Endodermal cell (in vitro differentiated cells): Measurements from ENCODE around the gene APOL1. TPM values are rescaled to one million over a fixed set of nuclear protein-coding genes. Genes with fewer than 3 reads are reported as not detected.
"Not testable (repeated sequence)": the region's sequence is repeated elsewhere in the genome, so short reads cannot be mapped to it uniquely, and the experiment has no call there.

Source experiments
- DNase-seq: peaks from one replicate; pipeline ENCODE4 v3.0.0-alpha.2; 2017
- H3K27ac ChIP-seq: 2 replicates; pipeline ENCODE4 v1.5.1; 2013; ENCODE audit warnings: mild to moderate bottlenecking, low read depth, low read length, moderate library complexity
- H3K27me3 ChIP-seq: 2 replicates; pipeline ENCODE4 v1.6.1; 2013; ENCODE audit warnings: mild to moderate bottlenecking, low read length, moderate library complexity; ENCODE audit not compliant: insufficient read depth, control insufficient read depth, poor library complexity, severe bottlenecking
- H3K36me3 ChIP-seq: 2 replicates; pipeline ENCODE4 v1.7.0; 2013; ENCODE audit warnings: mild to moderate bottlenecking, low read length, moderate library complexity; ENCODE audit not compliant: control insufficient read depth, insufficient read depth
- H3K4me1 ChIP-seq: one replicate; pipeline ENCODE4 v1.7.0; 2013; ENCODE audit warnings: low read length; ENCODE audit not compliant: control insufficient read depth, insufficient read depth
- H3K4me3 ChIP-seq: 2 replicates; pipeline ENCODE4 v1.5.1; 2013; ENCODE audit warnings: mild to moderate bottlenecking, low read length, moderate library complexity
- H3K9ac ChIP-seq: 2 replicates; pipeline ENCODE4 v1.6.1; 2013; ENCODE audit warnings: mild to moderate bottlenecking, low read length, moderate library complexity; ENCODE audit not compliant: poor library complexity, severe bottlenecking; ENCODE audit errors: extremely low read depth
- H3K9me3 ChIP-seq: 2 replicates; pipeline ENCODE4 v1.6.1; 2013; ENCODE audit warnings: mild to moderate bottlenecking, low read length, moderate library complexity; ENCODE audit not compliant: control insufficient read depth
- H3K27ac Mint-ChIP-seq: 2 replicates; pipeline ENCODE4 v1.8.0; 2020; ENCODE audit warnings: mixed read lengths
- H3K27me3 Mint-ChIP-seq: 2 replicates; pipeline ENCODE4 v1.8.0; 2021; ENCODE audit warnings: mild to moderate bottlenecking, mixed read lengths; ENCODE audit not compliant: insufficient read depth
- H3K36me3 Mint-ChIP-seq: 2 replicates; pipeline ENCODE4 v1.8.0; 2020; ENCODE audit warnings: low read depth, mixed read lengths
- H3K4me1 Mint-ChIP-seq: 2 replicates; pipeline ENCODE4 v1.8.0; 2020; ENCODE audit warnings: mixed read lengths
- H3K4me3 Mint-ChIP-seq: 2 replicates; pipeline ENCODE4 v1.8.0; 2020; ENCODE audit warnings: mild to moderate bottlenecking, moderate library complexity, mixed read lengths
- H3K9me3 Mint-ChIP-seq: 2 replicates; pipeline ENCODE4 v1.8.0; 2020; ENCODE audit warnings: mild to moderate bottlenecking, mixed read lengths
- WGBS, 2 experiments: methylation state at CpG; one replicate each; pipeline versions ENCODE4 v1.1.5 to v1.1.7; 2013; ENCODE audit warnings: missing lambda C conversion rate in 2 of 2, mixed read lengths in 1 of 2; ENCODE audit not compliant: insufficient coverage in 1 of 2, insufficient read length in 1 of 2; 5-methylcytosine and 5-hydroxymethylcytosine counted together
- total RNA-seq, 2 donors: library from RNA; stranded (reverse); fragmentation: NEBNext Ultra II Directional in 1 of 2; extraction: Animal tissue kit (Norgen Biotek cat#: 25700) in 1 of 2; gene quantifications; 2 replicates in 1 of 2; 3 replicates in 1 of 2; pipeline ENCODE4 v1.2.1, GENCODE V29; 2021
- TF ChIP-seq, protein P1 (sequence below): fragments of 200-600 bp; sonication (generic); conservative IDR thresholded peaks from 2 replicates; pipeline ENCODE4 v1.5.0; 2021; ENCODE audit warnings: antibody characterized with exemption, mild to moderate bottlenecking

The APOL1 gene
- total RNA-seq, 2 donors from 2014 or later: 0.11 to 0.22 TPM

DNA sequence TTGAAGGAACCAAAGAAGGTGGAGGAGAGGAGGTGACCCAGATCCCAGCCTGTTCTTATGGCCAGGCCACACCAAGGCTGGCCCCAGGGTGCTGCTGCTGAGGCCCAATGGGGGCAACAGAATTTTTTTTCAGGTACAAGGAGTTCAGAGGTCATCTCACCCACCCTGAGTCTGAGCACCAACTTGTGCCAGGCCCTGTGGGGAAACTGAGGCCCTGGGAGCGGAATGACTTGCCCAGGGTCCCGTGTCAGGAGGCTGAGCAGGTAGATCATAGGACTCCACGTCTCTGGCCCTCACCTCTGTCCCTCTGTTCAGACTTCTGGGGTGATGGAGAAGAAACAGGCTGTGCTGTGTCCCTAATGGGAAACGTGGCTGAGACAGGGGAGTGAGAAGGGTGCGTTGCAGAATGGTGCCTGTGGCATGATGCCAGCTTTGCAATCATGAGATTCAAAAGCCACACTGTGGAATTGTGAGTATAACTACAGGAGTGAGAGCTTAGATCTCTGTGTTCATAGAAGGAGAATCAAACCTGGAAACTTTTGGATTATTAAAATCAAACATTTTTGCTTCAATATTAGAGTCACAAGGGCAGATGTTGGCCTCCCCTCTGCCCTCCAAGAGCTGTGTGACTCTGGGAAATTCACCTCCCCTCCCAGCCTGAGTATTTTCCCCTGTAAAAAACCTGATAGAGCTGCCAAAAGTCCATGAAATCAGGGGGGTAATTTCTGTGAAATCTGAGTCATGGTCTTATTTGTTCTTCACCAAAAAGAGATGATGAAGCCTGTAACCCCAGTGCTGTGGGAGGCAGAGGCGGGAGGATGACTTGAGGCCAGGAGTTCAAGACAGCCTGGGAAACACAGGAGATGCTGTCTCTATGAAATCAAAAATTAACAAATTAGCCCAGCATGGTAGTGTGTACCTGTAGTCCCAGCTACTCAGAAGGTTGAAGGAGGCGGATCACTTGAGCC, 874 bp downstream of the APOL1 start:
- H3K27me3 ChIP-seq: no peaks in the 10 kb centered on the region
- no peaks in the 10 kb centered on the region for H3K36me3 ChIP-seq
- peaks cover 11% of the 10 kb centered on the region for H3K9me3 ChIP-seq
- H3K9ac ChIP-seq: no peak overlapping the region
- no peak for DNase-seq
- TF ChIP-seq, protein P1, sequence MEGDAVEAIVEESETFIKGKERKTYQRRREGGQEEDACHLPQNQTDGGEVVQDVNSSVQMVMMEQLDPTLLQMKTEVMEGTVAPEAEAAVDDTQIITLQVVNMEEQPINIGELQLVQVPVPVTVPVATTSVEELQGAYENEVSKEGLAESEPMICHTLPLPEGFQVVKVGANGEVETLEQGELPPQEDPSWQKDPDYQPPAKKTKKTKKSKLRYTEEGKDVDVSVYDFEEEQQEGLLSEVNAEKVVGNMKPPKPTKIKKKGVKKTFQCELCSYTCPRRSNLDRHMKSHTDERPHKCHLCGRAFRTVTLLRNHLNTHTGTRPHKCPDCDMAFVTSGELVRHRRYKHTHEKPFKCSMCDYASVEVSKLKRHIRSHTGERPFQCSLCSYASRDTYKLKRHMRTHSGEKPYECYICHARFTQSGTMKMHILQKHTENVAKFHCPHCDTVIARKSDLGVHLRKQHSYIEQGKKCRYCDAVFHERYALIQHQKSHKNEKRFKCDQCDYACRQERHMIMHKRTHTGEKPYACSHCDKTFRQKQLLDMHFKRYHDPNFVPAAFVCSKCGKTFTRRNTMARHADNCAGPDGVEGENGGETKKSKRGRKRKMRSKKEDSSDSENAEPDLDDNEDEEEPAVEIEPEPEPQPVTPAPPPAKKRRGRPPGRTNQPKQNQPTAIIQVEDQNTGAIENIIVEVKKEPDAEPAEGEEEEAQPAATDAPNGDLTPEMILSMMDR: no peak
- H3K4me1 ChIP-seq: peaks cover 6% of the 10 kb centered on the region
- H3K36me3 Mint-ChIP-seq: no peaks in the 10 kb centered on the region
- WGBS, 2 experiments: 95 to 98% methylated on average over 7 of the region's 7 CpGs
- H3K27ac Mint-ChIP-seq: no peak overlapping the region
- no peak overlapping the region for H3K27ac ChIP-seq
- H3K27me3 Mint-ChIP-seq: no peaks in the 10 kb centered on the region
- no peak overlapping the region for H3K4me3 ChIP-seq
- peaks cover 11% of the 10 kb centered on the region for H3K9me3 Mint-ChIP-seq
- peaks cover 21% of the 10 kb centered on the region for H3K4me1 Mint-ChIP-seq
- no peak overlapping the region for H3K4me3 Mint-ChIP-seq

DNA sequence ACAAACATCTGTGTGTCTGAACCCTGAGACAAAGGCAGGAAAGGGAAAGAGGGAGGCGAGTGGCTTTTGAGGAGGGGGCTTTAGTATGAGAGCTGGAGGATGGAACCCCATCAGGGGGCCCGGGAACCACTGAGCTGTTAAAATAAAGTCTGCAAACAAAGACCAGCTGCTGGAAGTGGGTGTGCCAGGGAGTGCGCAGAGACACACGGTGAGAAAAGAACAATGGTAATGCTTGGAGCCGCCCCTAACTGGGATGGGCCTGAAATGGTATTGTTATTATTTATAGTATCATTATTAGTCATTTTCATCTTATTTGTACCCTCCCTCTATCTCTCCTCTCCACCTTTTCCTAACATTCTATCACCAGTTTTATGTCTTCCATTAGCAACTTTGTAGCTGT, 2.6 kb downstream of the APOL1 start:
- peaks cover 14% of the 10 kb centered on the region for H3K4me1 ChIP-seq
- H3K36me3 Mint-ChIP-seq, DNase-seq, H3K9ac ChIP-seq, H3K27ac Mint-ChIP-seq, H3K9me3 ChIP-seq, H3K36me3 ChIP-seq, H3K9me3 Mint-ChIP-seq, H3K27me3 Mint-ChIP-seq, H3K4me3 ChIP-seq, H3K27ac ChIP-seq, H3K4me3 Mint-ChIP-seq, H3K27me3 ChIP-seq: not testable (repeated sequence)
- H3K4me1 Mint-ChIP-seq: peaks cover 31% of the 10 kb centered on the region
- no CpG with 5 or more reads among the region's 5 CpGs for WGBS, 2 experiments

DNA sequence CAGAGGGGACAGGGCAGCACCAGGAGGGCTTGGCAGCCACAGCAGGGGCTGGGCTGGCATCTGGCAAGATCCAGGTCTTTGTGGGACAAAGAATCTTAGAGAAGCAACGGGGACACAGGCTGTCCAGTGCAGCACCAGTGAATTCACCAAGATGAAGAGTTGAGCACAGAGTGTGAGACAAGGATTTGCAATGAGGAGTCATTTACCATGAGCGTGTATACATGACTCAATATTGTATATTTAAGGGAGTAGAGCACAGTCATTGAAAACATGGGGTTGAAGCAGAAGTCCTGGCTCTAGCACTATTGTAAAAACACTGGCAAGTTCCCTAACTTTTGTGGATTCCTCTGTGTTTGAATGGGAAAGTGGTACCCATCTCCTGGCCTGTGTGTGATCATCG, 3.5 kb downstream of the APOL1 start:
- no peak overlapping the region for H3K27ac ChIP-seq
- H3K4me3 ChIP-seq: no peak overlapping the region
- Mint-ChIP-seq H3K27ac (no peak overlapping the region), H3K9me3 (no peaks in the 10 kb centered on the region), H3K4me3 (no peak overlapping the region), H3K36me3 (no peaks in the 10 kb centered on the region), H3K4me1 (peaks cover 28% of the 10 kb centered on the region), H3K27me3 (no peaks in the 10 kb centered on the region)
- DNase-seq: no peak
- H3K27me3 ChIP-seq: no peaks in the 10 kb centered on the region
- no peaks in the 10 kb centered on the region for H3K9me3 ChIP-seq
- H3K4me1 ChIP-seq: peaks cover 14% of the 10 kb centered on the region
- no peaks in the 10 kb centered on the region for H3K36me3 ChIP-seq
- WGBS, 2 experiments: 93 to 97% methylated on average over 2 to 3 of the region's 3 CpGs
- TF ChIP-seq, protein P1: no peak
- H3K9ac ChIP-seq: no peak overlapping the region
